Coronary artery (tissue), 2 donors: Measurements from ENCODE around the gene EPHA4.

Experiments
- DNase-seq: peaks from one replicate; pipeline ENCODE4 v3.0.0-alpha.2; 2017; ENCODE audit warnings: low spot score
- H3K27ac ChIP-seq, 2 donors: fragments of 200-600 bp; sonication (generic); one replicate each; pipeline ENCODE4 v1.5.1; 2016 to 2019
- H3K4me3 ChIP-seq: fragments of 200-600 bp; sonication (generic); 2 replicates; pipeline ENCODE4 v1.5.1; 2016; ENCODE audit warnings: mild to moderate bottlenecking, moderate library complexity
- CTCF ChIP-seq: fragments of 200-600 bp; sonication (generic); IDR thresholded peaks from one replicate; pipeline ENCODE4 v1.5.1; 2019; ENCODE audit warnings: antibody characterized with exemption

Gene EPHA4

GRCh38 chr2:221467610-221468009, 104.5 kb downstream of the EPHA4 start:
- no peak overlapping the region for H3K27ac ChIP-seq
- no peak overlapping the region for H3K4me3 ChIP-seq
- no peak for DNase-seq
- no peak for TF ChIP-seq CTCF

- no peak overlapping the region for H3K4me3 ChIP-seq
- no peak overlapping the region for H3K27ac ChIP-seq
- no peak for DNase-seq
- TF ChIP-seq CTCF = no peak
Observed at GRCh38 chr2:221466744-221467143, 105.4 kb downstream of the EPHA4 start.

- Histone ChIP-seq H3K4me3 (no peak overlapping the region), H3K27ac (no peak overlapping the region)
- DNase-seq = no peak
- TF ChIP-seq CTCF = no peak
Observed at GRCh38 chr2:221465776-221466175, 106.3 kb downstream of the EPHA4 start.

- TF ChIP-seq CTCF = no peak
- DNase-seq = no peak
- Histone ChIP-seq H3K27ac (no peak overlapping the region), H3K4me3 (no peak overlapping the region)
Observed at GRCh38 chr2:221464971-221465370, 107.1 kb downstream of the EPHA4 start.

GRCh38 chr2:221463241-221463896, 108.7 kb downstream of the EPHA4 start:
- no peak for DNase-seq
- TF ChIP-seq CTCF = no peak
- no peak overlapping the region for H3K4me3 ChIP-seq
- no peak overlapping the region for H3K27ac ChIP-seq

- no peak for DNase-seq
- H3K4me3 ChIP-seq = no peak overlapping the region
- no peak overlapping the region for H3K27ac ChIP-seq
- TF ChIP-seq CTCF = no peak
Observed at GRCh38 chr2:221461901-221462300, 110.2 kb downstream of the EPHA4 start.

GRCh38 chr2:221460136-221460535, 112.0 kb downstream of the EPHA4 start:
- no peak overlapping the region for H3K27ac ChIP-seq
- no peak overlapping the region for H3K4me3 ChIP-seq
- TF ChIP-seq CTCF = no peak
- no peak for DNase-seq
